GM12874 (cell line): ENCODE data around the gene PSMC3.
A peak's percentile ranks its signal among the peaks of the same experiment; 100 is the strongest.

Experiments used
- CTCF ChIP-seq: IDR thresholded peaks from 2 replicates; pipeline ENCODE4 v1.5.1; 2011; ENCODE audit warnings: low read depth, mild to moderate bottlenecking, control low read depth, low read length, moderate library complexity; ENCODE audit not compliant: insufficient read depth

PSMC3 gene

GRCh38 chr11:47415949-47416472, 10.2 kb downstream of the PSMC3 start:
- TF ChIP-seq CTCF = no peak

GRCh38 chr11:47415091-47415854, 11.0 kb downstream of the PSMC3 start:
- TF ChIP-seq CTCF = no peak

- no peak for TF ChIP-seq CTCF
Observed at GRCh38 chr11:47414685-47415070, 11.6 kb downstream of the PSMC3 start.

GRCh38 chr11:47413908-47414684, 12.1 kb downstream of the PSMC3 start:
- no peak for TF ChIP-seq CTCF

- TF ChIP-seq CTCF = no peak
Observed at GRCh38 chr11:47413351-47413750, 12.9 kb downstream of the PSMC3 start.

GRCh38 chr11:47411884-47412746, 14.1 kb downstream of the PSMC3 start:
- peak; percentile 98 for TF ChIP-seq CTCF
